HEK293 (cell line): ENCODE measurements around the gene HDAC1.
A peak's percentile ranks its signal among the peaks of the same experiment; 100 is the strongest.

Experiments
- CTCF ChIA-PET: fragments of 350-600 bp; formaldehyde crosslinking; extraction: SDS; loops from one replicate; lab custom pipeline; 2021; ENCODE audit warnings: antibody characterized with exemption; lab: Yijun Ruan, JAX
- POLR2A ChIA-PET: fragments of 300-600 bp; formaldehyde crosslinking; extraction: SDS; loops from one replicate; lab custom pipeline; 2020; ENCODE audit warnings: antibody characterized with exemption, inconsistent platforms; lab: Yijun Ruan, JAX
- H3K27ac ChIP-seq: fragments of 200-500 bp; sonication (Bioruptor generic); 2 replicates; pipeline ENCODE4 v1.5.1; 2014; ENCODE audit warnings: low read depth, low read length, control low read depth, inconsistent platforms; ENCODE audit errors: extremely low read depth
- H3K36me3 ChIP-seq, 2 experiments: fragments of 200-500 bp in 1 of 2; sonication (Bioruptor generic) in 1 of 2; 1 replicate in 1 of 2; 2 replicates in 1 of 2; pipeline ENCODE4 v1.5.1; 2014 to 2017; ENCODE audit warnings: inconsistent platforms in 2 of 2, low read length in 2 of 2; ENCODE audit not compliant: control insufficient read depth in 2 of 2, insufficient read depth in 1 of 2
- H3K4me1 ChIP-seq: fragments of 200-500 bp; sonication (Bioruptor generic); 2 replicates; pipeline ENCODE4 v1.5.1; 2014; ENCODE audit warnings: mild to moderate bottlenecking, low read length, inconsistent platforms; ENCODE audit not compliant: control insufficient read depth, insufficient read depth
- H3K4me3 ChIP-seq: 2 replicates; pipeline ENCODE4 v1.5.1; 2011; ENCODE audit warnings: low read depth, mild to moderate bottlenecking, control low read depth, low read length, moderate library complexity
- H3K9me3 ChIP-seq: fragments of 200-500 bp; sonication (Bioruptor generic); 2 replicates; pipeline ENCODE4 v1.5.1; 2014; ENCODE audit warnings: low read depth, low read length, inconsistent platforms; ENCODE audit not compliant: control insufficient read depth, insufficient read depth
- FEZF1 ChIP-seq: fragments of 450-650 bp; formaldehyde crosslinking; IDR thresholded peaks from 2 replicates; pipeline ENCODE4 v1.5.1; 2016; ENCODE audit warnings: missing biosample characterization, missing genetic modification characterization
- GFI1B ChIP-seq: fragments of 450-650 bp; formaldehyde crosslinking; IDR thresholded peaks from 2 replicates; pipeline ENCODE4 v1.5.1; 2016; ENCODE audit warnings: missing biosample characterization, missing genetic modification characterization
- GLI4 ChIP-seq: fragments of 450-650 bp; formaldehyde crosslinking; IDR thresholded peaks from 2 replicates; pipeline ENCODE4 v1.5.1; 2016; ENCODE audit warnings: missing biosample characterization, missing genetic modification characterization
- GLIS2 ChIP-seq: fragments of 450-650 bp; formaldehyde crosslinking; IDR thresholded peaks from 2 replicates; pipeline ENCODE4 v1.5.1; 2016; ENCODE audit warnings: missing biosample characterization, missing genetic modification characterization
- HIC1 ChIP-seq: fragments of 450-650 bp; formaldehyde crosslinking; IDR thresholded peaks from 2 replicates; pipeline ENCODE4 v1.5.1; 2016; ENCODE audit warnings: missing biosample characterization, missing genetic modification characterization
- HOXC10 ChIP-seq: sonication (generic); formaldehyde crosslinking; IDR thresholded peaks from 2 replicates; pipeline ENCODE4 v1.8.1; 2023; ENCODE audit warnings: mild to moderate bottlenecking, missing genetic modification reagents
- MZF1 ChIP-seq: fragments of 450-650 bp; formaldehyde crosslinking; IDR thresholded peaks from 2 replicates; pipeline ENCODE4 v1.5.1; 2017; ENCODE audit warnings: missing biosample characterization, missing genetic modification characterization, borderline replicate concordance
- YY2 ChIP-seq: fragments of 450-650 bp; formaldehyde crosslinking; IDR thresholded peaks from 2 replicates; pipeline ENCODE4 v1.5.1; 2016; ENCODE audit warnings: missing biosample characterization, missing genetic modification characterization
- ZBTB17 ChIP-seq: fragments of 450-650 bp; formaldehyde crosslinking; IDR thresholded peaks from 2 replicates; pipeline ENCODE4 v1.5.1; 2016; ENCODE audit warnings: missing biosample characterization, missing genetic modification characterization
- ZBTB48 ChIP-seq: fragments of 450-650 bp; formaldehyde crosslinking; IDR thresholded peaks from 2 replicates; pipeline ENCODE4 v1.5.1; 2016; ENCODE audit warnings: missing biosample characterization, missing genetic modification characterization
- ZFP69B ChIP-seq: fragments of 450-650 bp; formaldehyde crosslinking; IDR thresholded peaks from 2 replicates; pipeline ENCODE4 v1.5.1; 2016; ENCODE audit warnings: missing biosample characterization, missing genetic modification characterization
- ZNF114 ChIP-seq: fragments of 450-650 bp; formaldehyde crosslinking; IDR thresholded peaks from 2 replicates; pipeline ENCODE4 v1.5.0; 2017; ENCODE audit warnings: missing biosample characterization, missing genetic modification characterization
- ZNF146 ChIP-seq: fragments of 450-650 bp; formaldehyde crosslinking; IDR thresholded peaks from 2 replicates; pipeline ENCODE4 v1.5.1; 2016; ENCODE audit warnings: missing biosample characterization, missing genetic modification characterization
- ZNF157 ChIP-seq: fragments of 450-650 bp; formaldehyde crosslinking; IDR thresholded peaks from 2 replicates; pipeline ENCODE4 v1.5.1; 2016; ENCODE audit warnings: missing biosample characterization, missing genetic modification characterization
- ZNF211 ChIP-seq: fragments of 450-650 bp; formaldehyde crosslinking; IDR thresholded peaks from 2 replicates; pipeline ENCODE4 v1.5.1; 2016; ENCODE audit warnings: low read depth, missing biosample characterization, missing genetic modification characterization
- ZNF341 ChIP-seq: fragments of 450-650 bp; formaldehyde crosslinking; IDR thresholded peaks from 2 replicates; pipeline ENCODE4; 2016; ENCODE audit warnings: low read depth, missing biosample characterization, missing genetic modification characterization
- ZNF426 ChIP-seq: fragments of 450-650 bp; formaldehyde crosslinking; IDR thresholded peaks from 2 replicates; pipeline ENCODE4 v1.5.1; 2017; ENCODE audit warnings: missing biosample characterization, missing genetic modification characterization, mild to moderate bottlenecking, inconsistent platforms, moderate library complexity
- ZNF449 ChIP-seq: fragments of 450-650 bp; formaldehyde crosslinking; IDR thresholded peaks from 2 replicates; pipeline ENCODE4 v1.5.1; 2017; ENCODE audit warnings: missing biosample characterization, mild to moderate bottlenecking, missing genetic modification characterization, moderate library complexity
- ZNF501 ChIP-seq: fragments of 450-650 bp; formaldehyde crosslinking; IDR thresholded peaks from 2 replicates; pipeline ENCODE4 v1.5.1; 2016; ENCODE audit warnings: missing biosample characterization, missing genetic modification characterization
- ZNF629 ChIP-seq: fragments of 450-650 bp; formaldehyde crosslinking; IDR thresholded peaks from 2 replicates; pipeline ENCODE4 v1.5.1; 2017; ENCODE audit warnings: missing biosample characterization, missing genetic modification characterization
- ZNF660 ChIP-seq: fragments of 450-650 bp; IDR thresholded peaks from 2 replicates; pipeline ENCODE4 v1.5.1; 2018; ENCODE audit warnings: missing biosample characterization, mild to moderate bottlenecking, missing genetic modification characterization
- TF ChIP-seq, protein P1 (sequence below): fragments of 450-650 bp; formaldehyde crosslinking; IDR thresholded peaks from 2 replicates; pipeline ENCODE4 v1.5.1; 2017; ENCODE audit warnings: missing biosample characterization, missing genetic modification characterization
- TF ChIP-seq, protein P2 (sequence below): fragments of 450-650 bp; formaldehyde crosslinking; IDR thresholded peaks from 2 replicates; pipeline ENCODE4 v1.5.1; 2016; ENCODE audit warnings: missing biosample characterization, missing genetic modification characterization
- TF ChIP-seq, protein P3 (sequence below): fragments of 450-650 bp; formaldehyde crosslinking; IDR thresholded peaks from 2 replicates; pipeline ENCODE4 v1.5.1; 2017; ENCODE audit warnings: missing biosample characterization, missing genetic modification characterization

HDAC1 gene

DNA sequence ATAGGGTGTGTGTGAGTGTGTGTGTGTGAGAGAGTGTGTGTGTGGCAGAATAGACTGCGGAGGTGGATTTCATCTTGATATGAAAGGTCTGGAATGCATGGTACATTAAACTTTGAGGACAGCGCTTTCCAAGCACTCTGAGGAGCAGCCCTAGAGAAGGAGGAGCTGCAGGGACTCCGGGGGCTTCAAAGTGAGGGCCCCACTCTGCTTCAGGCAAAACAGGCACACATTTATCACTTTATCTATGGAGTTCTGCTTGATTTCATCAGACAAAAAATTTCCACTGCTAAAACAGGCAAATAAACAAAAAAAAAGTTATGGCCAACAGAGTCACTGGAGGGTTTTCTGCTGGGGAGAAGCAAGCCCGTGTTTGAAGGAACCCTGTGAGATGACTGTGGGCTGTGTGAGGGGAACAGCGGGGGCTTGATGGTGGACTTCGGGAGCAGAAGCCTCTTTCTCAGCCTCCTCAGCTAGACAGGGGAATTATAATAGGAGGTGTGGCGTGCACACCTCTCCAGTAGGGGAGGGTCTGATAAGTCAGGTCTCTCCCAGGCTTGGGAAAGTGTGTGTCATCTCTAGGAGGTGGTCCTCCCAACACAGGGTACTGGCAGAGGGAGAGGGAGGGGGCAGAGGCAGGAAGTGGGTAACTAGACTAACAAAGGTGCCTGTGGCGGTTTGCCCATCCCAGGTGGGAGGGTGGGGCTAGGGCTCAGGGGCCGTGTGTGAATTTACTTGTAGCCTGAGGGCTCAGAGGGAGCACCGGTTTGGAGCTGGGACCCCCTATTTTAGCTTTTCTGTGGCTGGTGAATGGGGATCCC, 18.3 kb upstream of the HDAC1 start (continued):
- TF ChIP-seq ZNF157 (tag by site-specific recombination) (no peak), ZNF426 (tag by site-specific recombination) (no peak), ZNF629 (no peak), ZBTB48 (tag by site-specific recombination) (peak; percentile 90), YY2 (no peak), ZNF146 (tag by site-specific recombination) (no peak), ZNF114 (tag by site-specific recombination) (no peak), FEZF1 (tag by site-specific recombination) (no peak), HOXC10 (CRISPR knock-in tag) (no peak), GLIS2 (peak; percentile 15; the same call in 1 of the 2 replicates)
- TF ChIP-seq, protein P1, sequence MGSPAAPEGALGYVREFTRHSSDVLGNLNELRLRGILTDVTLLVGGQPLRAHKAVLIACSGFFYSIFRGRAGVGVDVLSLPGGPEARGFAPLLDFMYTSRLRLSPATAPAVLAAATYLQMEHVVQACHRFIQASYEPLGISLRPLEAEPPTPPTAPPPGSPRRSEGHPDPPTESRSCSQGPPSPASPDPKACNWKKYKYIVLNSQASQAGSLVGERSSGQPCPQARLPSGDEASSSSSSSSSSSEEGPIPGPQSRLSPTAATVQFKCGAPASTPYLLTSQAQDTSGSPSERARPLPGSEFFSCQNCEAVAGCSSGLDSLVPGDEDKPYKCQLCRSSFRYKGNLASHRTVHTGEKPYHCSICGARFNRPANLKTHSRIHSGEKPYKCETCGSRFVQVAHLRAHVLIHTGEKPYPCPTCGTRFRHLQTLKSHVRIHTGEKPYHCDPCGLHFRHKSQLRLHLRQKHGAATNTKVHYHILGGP (tag by site-specific recombination): peak; percentile 58

DNA sequence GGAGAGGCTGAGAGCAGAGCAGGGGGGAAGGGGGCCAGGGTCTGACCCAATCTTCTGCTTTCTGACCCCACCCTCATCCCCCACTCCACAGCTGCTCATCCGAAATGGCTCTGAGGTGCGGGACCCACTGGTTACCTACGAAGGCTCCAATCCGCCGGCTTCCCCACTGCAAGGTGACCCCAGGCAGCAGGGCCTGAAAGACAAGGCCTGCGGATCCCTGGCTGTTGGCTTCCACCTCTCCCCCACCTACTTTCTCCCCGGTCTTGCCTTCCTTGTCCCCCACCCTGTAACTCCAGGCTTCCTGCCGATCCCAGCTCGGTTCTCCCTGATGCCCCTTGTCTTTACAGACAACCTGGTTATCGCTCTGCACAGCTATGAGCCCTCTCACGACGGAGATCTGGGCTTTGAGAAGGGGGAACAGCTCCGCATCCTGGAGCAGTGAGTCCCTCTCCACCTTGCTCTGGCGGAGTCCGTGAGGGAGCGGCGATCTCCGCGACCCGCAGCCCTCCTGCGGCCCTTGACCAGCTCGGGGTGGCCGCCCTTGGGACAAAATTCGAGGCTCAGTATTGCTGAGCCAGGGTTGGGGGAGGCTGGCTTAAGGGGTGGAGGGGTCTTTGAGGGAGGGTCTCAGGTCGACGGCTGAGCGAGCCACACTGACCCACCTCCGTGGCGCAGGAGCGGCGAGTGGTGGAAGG, 17.1 kb upstream of the HDAC1 start:
- TF ChIP-seq, protein P2, sequence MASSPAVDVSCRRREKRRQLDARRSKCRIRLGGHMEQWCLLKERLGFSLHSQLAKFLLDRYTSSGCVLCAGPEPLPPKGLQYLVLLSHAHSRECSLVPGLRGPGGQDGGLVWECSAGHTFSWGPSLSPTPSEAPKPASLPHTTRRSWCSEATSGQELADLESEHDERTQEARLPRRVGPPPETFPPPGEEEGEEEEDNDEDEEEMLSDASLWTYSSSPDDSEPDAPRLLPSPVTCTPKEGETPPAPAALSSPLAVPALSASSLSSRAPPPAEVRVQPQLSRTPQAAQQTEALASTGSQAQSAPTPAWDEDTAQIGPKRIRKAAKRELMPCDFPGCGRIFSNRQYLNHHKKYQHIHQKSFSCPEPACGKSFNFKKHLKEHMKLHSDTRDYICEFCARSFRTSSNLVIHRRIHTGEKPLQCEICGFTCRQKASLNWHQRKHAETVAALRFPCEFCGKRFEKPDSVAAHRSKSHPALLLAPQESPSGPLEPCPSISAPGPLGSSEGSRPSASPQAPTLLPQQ (tag by site-specific recombination): 0 out of 2 replicates have a peak, but pooled peaks have one; percentile 52
- 0 out of 2 replicates have a peak, but pooled peaks have one; percentile 13 for TF ChIP-seq ZFP69B
- TF ChIP-seq ZNF341 (tag by site-specific recombination): peak; percentile 29; the same call in 1 of the 2 replicates
- peak; percentile 40 for TF ChIP-seq ZBTB17
- no peak for TF ChIP-seq MZF1 (tag by site-specific recombination)
- TF ChIP-seq ZNF501 (tag by site-specific recombination): no peak
- TF ChIP-seq HIC1 (tag by site-specific recombination): no peak
- no peak for TF ChIP-seq GLI4
- TF ChIP-seq GFI1B (tag by site-specific recombination): no peak
- TF ChIP-seq, protein P3, sequence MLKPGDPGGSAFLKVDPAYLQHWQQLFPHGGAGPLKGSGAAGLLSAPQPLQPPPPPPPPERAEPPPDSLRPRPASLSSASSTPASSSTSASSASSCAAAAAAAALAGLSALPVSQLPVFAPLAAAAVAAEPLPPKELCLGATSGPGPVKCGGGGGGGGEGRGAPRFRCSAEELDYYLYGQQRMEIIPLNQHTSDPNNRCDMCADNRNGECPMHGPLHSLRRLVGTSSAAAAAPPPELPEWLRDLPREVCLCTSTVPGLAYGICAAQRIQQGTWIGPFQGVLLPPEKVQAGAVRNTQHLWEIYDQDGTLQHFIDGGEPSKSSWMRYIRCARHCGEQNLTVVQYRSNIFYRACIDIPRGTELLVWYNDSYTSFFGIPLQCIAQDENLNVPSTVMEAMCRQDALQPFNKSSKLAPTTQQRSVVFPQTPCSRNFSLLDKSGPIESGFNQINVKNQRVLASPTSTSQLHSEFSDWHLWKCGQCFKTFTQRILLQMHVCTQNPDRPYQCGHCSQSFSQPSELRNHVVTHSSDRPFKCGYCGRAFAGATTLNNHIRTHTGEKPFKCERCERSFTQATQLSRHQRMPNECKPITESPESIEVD (tag by site-specific recombination): no peak
- no peak for TF ChIP-seq ZNF211 (tag by site-specific recombination)
- no peak for TF ChIP-seq ZNF449 (tag by site-specific recombination)
- TF ChIP-seq ZNF660 (tag by site-specific recombination): no peak
- H3K4me3 ChIP-seq: no peak overlapping the region
- ChIA-PET CTCF (interaction anchor here (0.6 to 0.8 kb wide), 2 partner anchors 47 to 68 kb away, joined by 3 read pairs; no protein-coding TSS in a partner anchor), POLR2A (no interaction called here)
- H3K27ac ChIP-seq: no peak overlapping the region
- H3K9me3 ChIP-seq: no peaks in the 10 kb centered on the region
- no peaks in the 10 kb centered on the region; the same call in 1 of the 2 replicates for H3K4me1 ChIP-seq
- H3K36me3 ChIP-seq: no peaks in the 10 kb centered on the region
